Ascending aorta (tissue), 2 donors: ENCODE results near the gene NAB1. TPM values are rescaled to one million over a fixed set of nuclear protein-coding genes. Genes with fewer than 3 reads are reported as not detected.
"Not testable (repeated sequence)": the region's sequence is repeated elsewhere in the genome, so short reads cannot be mapped to it uniquely, and the experiment has no call there.

Experiments used
- DNase-seq, 2 donors: peaks; one replicate each; pipeline ENCODE4 v3.0.0-alpha.2; 2019; ENCODE audit warnings: low spot score in 2 of 2
- H3K27ac ChIP-seq, 2 donors: fragments of 200-600 bp; sonication (generic); one replicate each; pipeline ENCODE4 v1.5.1; 2016 to 2017; ENCODE audit warnings: mild to moderate bottlenecking in 1 of 2
- H3K27me3 ChIP-seq: fragments of 200-600 bp; sonication (generic); one replicate; pipeline ENCODE4 v1.5.1; 2017
- H3K36me3 ChIP-seq, 2 donors: fragments of 200-600 bp; sonication (generic); one replicate each; pipeline ENCODE4 v1.5.1; 2016
- H3K4me1 ChIP-seq, 2 donors: fragments of 200-600 bp; sonication (generic); one replicate each; pipeline ENCODE4 v1.5.1; 2016 to 2017; ENCODE audit warnings: mild to moderate bottlenecking in 1 of 2
- H3K4me3 ChIP-seq, 2 donors: fragments of 200-600 bp; sonication (generic); one replicate each; pipeline ENCODE4 v1.5.1; 2016 to 2017; ENCODE audit warnings: mild to moderate bottlenecking in 1 of 2
- H3K9me3 ChIP-seq, 2 donors: fragments of 200-600 bp; sonication (generic); one replicate each; pipeline ENCODE4 v1.5.1; 2016
- CTCF ChIP-seq, 3 experiments: fragments of 200-600 bp in 2 of 3; fragments of 450-650 bp in 1 of 3; sonication (generic) in 2 of 3; IDR thresholded peaks; one replicate each; pipeline ENCODE4 v1.5.1; 2016 to 2019; ENCODE audit warnings: antibody characterized with exemption in 3 of 3, mild to moderate bottlenecking in 1 of 3, moderate library complexity in 1 of 3
- intact Hi-C: fragments of 100-400 bp; cut with DNase I; formaldehyde crosslinking; loops from one replicate; pipeline ENCODE4 v1.15.1; 2023
- total RNA-seq: library from RNA; depleted of rRNA; stranded (reverse); fragments of >200 nt; gene quantifications from one replicate; pipeline ENCODE4 v1.1.0, GENCODE V29; 2016

NAB1 gene
- total RNA-seq, 1 donor from 2014 or later: 63.2 TPM

DNA sequence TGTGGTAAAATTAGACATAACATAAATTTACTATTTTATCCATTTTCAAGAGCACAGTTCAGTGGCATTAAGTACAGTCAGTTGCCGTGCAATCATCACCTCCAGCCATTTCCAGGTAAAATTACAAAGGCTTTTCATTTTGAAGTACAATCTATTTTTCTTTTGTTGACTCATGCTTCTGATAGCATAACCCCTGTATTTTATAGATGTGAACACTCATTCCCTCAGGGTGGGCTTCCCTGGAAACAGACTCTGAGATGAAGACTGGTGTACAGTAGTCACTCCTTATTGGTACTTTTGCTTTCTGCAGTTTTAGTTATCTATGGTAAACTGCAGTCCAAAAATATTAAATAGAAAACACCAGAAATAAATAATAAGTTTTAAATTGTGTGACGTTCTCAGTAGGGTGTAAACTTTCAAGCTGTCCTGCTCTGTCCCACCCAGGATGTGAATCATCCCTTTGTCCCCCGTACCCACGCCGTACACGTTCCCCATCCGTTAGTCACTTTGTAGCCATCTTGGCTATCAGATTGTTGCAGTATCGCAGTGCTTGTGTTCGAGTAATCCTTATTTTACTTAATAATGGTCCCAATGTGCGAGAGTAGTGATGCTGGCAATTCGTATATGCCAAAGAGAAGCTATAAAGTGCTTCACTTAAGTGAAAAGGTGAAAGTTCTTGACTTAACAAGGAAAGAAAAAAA is 41.1 kb upstream of the NAB1 start:
- DNase-seq: no peak
- TF ChIP-seq CTCF (IDR thresholded peaks at IDR 0.05): no peak
- Histone ChIP-seq H3K27ac (no peak overlapping the region), H3K4me1 (no peaks in the 10 kb centered on the region), H3K9me3 (no peaks in the 10 kb centered on the region), H3K4me3 (no peak overlapping the region), H3K27me3 (no peaks in the 10 kb centered on the region), H3K36me3 (no peaks in the 10 kb centered on the region)
- intact Hi-C loops: no loop called here

DNA sequence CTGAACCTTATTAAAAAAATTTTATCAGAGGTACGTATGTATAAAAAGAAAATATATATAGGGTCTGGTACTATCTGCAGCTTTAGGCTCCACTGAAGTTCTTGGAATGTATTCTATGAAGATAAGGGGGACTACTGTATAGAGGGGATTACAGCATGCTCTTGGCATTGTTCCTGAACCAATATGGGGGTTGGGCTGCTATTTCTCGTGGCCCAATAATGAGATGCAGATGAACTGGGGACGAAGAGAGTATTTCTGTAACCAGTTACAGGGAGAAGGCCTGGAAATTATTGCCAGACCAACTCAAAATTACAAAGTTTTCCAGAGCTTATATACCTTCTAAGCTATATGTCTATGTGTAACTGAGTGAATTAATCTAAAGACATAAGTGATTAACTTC is 40.0 kb upstream of the NAB1 start:
- H3K27ac ChIP-seq, H3K4me1 ChIP-seq, H3K9me3 ChIP-seq, H3K36me3 ChIP-seq, intact Hi-C loops, H3K4me3 ChIP-seq, DNase-seq, H3K27me3 ChIP-seq: not testable (repeated sequence)

GRCh38 chr2:190609397-190609796 is 39.5 kb upstream of the NAB1 start:
- H3K27me3 ChIP-seq, H3K4me1 ChIP-seq, H3K9me3 ChIP-seq, intact Hi-C loops, H3K4me3 ChIP-seq, H3K27ac ChIP-seq, DNase-seq, H3K36me3 ChIP-seq: not testable (repeated sequence)

- H3K4me3 ChIP-seq, DNase-seq, H3K36me3 ChIP-seq, H3K9me3 ChIP-seq, intact Hi-C loops, H3K27me3 ChIP-seq, H3K27ac ChIP-seq, H3K4me1 ChIP-seq: not testable (repeated sequence)
Measured at GRCh38 chr2:190610528-190610927, 38.4 kb upstream of the NAB1 start.

DNA sequence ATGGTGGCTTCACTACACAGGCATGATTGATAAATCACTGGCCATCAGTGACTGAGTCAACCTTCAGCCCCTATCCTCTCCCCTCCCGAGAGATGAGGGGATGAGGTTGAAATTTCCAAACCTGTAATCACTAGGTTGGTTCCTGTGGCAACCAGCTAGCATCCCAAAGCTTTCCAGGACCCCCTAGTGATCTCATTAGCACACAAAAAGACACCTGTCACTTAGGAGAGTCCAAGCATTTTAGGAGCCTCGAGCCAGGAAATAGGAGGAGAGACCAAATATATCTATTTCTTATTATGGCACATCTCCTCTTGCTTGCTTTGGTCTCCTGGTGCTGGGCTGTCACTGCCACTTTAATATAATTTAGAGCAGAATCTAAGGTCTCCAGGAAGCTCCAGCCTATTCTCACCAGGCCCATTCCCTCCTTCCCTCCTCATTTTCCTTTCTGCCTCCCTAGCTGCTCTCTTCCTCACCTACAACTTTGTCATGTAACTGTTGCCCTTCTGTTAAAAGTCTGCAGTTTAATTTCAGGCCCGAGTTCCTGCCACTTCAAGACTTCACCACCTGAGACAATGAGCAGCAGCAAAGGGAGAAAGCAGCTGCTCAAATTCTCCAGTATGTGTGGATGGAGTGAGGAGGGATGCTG is 33.2 kb upstream of the NAB1 start:
- no peaks in the 10 kb centered on the region for H3K4me1 ChIP-seq
- H3K9me3 ChIP-seq: no peaks in the 10 kb centered on the region
- TF ChIP-seq CTCF (IDR thresholded peaks at IDR 0.05): no peak
- no peak overlapping the region for H3K4me3 ChIP-seq
- no peak overlapping the region for H3K27ac ChIP-seq
- H3K36me3 ChIP-seq: no peaks in the 10 kb centered on the region
- no peak for DNase-seq
- H3K27me3 ChIP-seq: no peaks in the 10 kb centered on the region
- intact Hi-C loops: no loop called here

DNA sequence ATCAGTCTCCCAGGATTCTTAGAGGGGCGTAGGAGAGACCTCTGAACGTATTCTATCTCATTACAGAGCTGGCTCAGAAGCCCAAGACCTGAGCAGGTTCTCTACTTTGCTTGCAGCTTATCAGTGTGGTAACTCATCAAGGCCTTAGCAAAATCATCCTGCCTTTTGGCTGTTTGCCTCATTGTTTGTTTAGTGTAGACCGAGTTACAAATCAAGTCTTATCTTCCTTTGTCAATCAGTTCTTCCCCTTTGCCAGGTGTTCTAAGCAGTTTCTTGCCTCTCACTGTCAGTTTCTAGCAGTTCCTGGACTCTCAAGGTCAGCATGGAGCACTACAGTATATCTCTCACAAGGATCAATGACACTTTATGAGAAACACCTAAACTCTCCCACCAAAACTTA is 30.9 kb upstream of the NAB1 start:
- DNase-seq: no peak
- no peak overlapping the region for H3K27ac ChIP-seq
- H3K4me3 ChIP-seq: no peak overlapping the region
- intact Hi-C loops: no loop called here
- H3K4me1 ChIP-seq: no peaks in the 10 kb centered on the region
- no peaks in the 10 kb centered on the region for H3K27me3 ChIP-seq
- H3K9me3 ChIP-seq: no peaks in the 10 kb centered on the region
- TF ChIP-seq CTCF (IDR thresholded peaks at IDR 0.05): no peak
- no peaks in the 10 kb centered on the region for H3K36me3 ChIP-seq

DNA sequence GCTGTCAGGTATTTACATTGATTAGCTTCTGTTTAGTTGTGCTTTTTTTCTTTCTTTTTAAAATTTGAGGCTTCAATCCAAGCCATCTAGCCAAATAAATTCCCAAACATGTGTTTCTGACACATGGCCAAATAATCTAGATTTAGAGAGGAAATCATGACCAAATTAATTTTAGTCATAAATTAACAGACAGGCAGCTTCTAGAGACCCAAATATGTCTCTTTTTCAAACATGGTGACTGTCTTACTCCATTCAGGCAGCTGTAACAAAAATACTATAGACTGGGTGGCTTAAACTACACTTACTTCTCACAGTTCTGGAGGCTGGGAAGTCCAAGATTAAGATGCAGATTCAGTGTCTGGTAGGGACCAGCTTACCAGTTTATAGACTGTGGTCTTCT is 23.2 kb upstream of the NAB1 start:
- Histone ChIP-seq H3K27ac (no peak overlapping the region), H3K27me3 (no peaks in the 10 kb centered on the region), H3K4me3 (no peak overlapping the region), H3K9me3 (no peaks in the 10 kb centered on the region), H3K36me3 (no peaks in the 10 kb centered on the region), H3K4me1 (peaks cover 0 to 4% of the 10 kb centered on the region in 2 donors)
- TF ChIP-seq CTCF (IDR thresholded peaks at IDR 0.05): no peak
- DNase-seq: no peak
- intact Hi-C loops: no loop called here
